GM12891 (cell line): ENCODE measurements around the gene SNRPD3.
"Not testable (repeated sequence)": the region's sequence is repeated elsewhere in the genome, so short reads cannot be mapped to it uniquely, and the experiment has no call there.

Source experiments
- DNase-seq: peaks from one replicate; pipeline ENCODE4 v3.0.0; 2011; ENCODE audit warnings: low spot score; ENCODE audit not compliant: insufficient read length
- FAIRE-seq: peaks from 2 replicates; lab custom pipeline; 2011; peaks lifted over from hg19 to GRCh38; lab: Jason Lieb, UNC
- PAX5 ChIP-seq: IDR thresholded peaks from 2 replicates; pipeline ENCODE4 v1.6.1; 2011; ENCODE audit warnings: low read length, moderate library complexity, mild to moderate bottlenecking; ENCODE audit not compliant: insufficient read depth, severe bottlenecking
- POLR2A ChIP-seq: IDR thresholded peaks from 2 replicates; pipeline ENCODE4 v1.6.1; 2011; ENCODE audit warnings: low read depth, low read length, control low read depth
- POLR2AphosphoS5 ChIP-seq: IDR thresholded peaks from 2 replicates; pipeline ENCODE4 v1.6.1; 2011; ENCODE audit warnings: low read depth, low read length, control low read depth
- POU2F2 ChIP-seq: IDR thresholded peaks from 2 replicates; pipeline ENCODE4 v1.6.1; 2011; ENCODE audit warnings: low read depth, mild to moderate bottlenecking, control low read depth, low read length, moderate library complexity
- SPI1 ChIP-seq: IDR thresholded peaks from 2 replicates; pipeline ENCODE4 v1.6.1; 2011; ENCODE audit warnings: low read depth, low read length, control low read depth
- TAF1 ChIP-seq: IDR thresholded peaks from 2 replicates; pipeline ENCODE4 v1.6.1; 2011; ENCODE audit warnings: low read depth, low read length, control low read depth

Gene SNRPD3

DNA sequence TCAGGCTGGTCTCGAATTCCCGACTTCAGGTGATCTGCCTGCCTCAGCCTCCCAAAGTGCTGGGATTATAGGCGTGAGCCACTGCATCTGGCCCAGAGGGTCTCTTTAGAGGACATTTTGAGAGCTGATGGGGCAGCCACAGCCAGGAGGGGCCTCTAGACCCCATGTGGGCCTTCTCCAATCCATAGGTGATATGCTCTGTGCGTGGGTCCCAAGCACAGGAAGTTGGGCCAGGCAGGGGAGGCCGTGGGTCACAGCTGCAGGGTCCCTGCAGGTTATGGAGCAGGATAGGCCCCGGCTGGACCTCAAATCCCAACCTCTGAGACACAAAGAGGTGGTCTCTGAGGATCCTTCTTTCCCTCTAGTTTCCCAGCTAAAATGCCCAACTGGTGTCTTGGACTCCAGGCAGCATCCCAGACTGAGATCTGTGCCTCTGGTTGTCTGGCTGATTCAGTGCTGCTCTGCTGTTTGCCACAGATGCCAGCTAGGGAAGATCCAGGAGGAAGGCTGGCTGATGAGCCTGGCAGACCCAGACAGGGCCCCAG lies 35.6 kb downstream of the SNRPD3 start:
- TF ChIP-seq PAX5: no peak
- no peak for TF ChIP-seq POLR2A
- DNase-seq (no peak), FAIRE-seq (no peak)

DNA sequence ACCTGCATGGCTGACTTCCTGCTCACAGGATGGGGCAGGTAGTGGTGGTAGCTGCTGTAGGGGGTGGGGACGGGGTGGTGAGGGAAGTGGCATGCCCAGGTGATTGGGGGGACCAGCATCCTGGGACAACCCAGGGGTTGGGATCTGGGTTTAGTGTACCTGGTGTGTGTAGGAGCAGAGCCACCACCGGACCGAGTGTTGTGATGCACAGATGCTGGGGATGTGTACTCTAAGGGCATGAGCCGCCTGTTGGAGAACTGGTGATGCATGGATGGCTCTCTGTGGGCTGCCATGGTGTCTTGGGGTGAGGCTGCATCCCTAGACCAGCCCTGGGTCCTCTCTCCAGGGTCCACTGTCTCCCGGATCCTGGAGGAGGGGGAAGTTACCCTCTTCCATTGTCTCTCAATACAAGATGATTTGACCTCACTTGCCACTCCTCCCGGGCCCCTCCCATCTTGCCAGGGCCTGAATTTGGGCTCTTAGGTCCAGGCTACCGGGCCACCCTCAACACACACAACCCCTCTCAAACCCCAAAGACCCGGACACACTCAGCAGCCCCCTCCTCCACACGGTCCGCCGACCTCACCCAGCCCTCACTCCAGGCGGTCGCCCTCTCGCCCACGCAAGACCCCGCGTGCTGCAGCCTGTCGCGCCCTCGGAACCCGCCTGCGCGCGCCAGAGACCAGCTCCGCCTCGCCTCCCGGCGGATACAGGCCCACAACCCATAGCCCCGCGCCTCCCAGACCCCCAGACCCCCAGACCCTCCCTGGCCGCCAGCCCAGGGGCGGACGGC lies 36.5 kb downstream of the SNRPD3 start:
- FAIRE-seq (no peak), DNase-seq (no peak)
- TF ChIP-seq POLR2A (no peak), TAF1 (no peak), PAX5 (no peak), POLR2AphosphoS5 (no peak), SPI1 (no peak), POU2F2 (no peak)

GRCh38 chr22:24592851-24593558 lies 37.2 kb downstream of the SNRPD3 start, which contains the start of gene LRRC75B:
TSS of gene LRRC75B (minus strand) at chr22:24593073. CDS start at chr22:24593039, 34 bp downstream.
- FAIRE-seq (peak; percentile 79), DNase-seq (peak; percentile 95)
- TF ChIP-seq PAX5: no peak
- TF ChIP-seq TAF1: no peak
- TF ChIP-seq POU2F2: no peak
- no peak for TF ChIP-seq POLR2AphosphoS5
- no peak for TF ChIP-seq POLR2A
- TF ChIP-seq SPI1: no peak

DNA sequence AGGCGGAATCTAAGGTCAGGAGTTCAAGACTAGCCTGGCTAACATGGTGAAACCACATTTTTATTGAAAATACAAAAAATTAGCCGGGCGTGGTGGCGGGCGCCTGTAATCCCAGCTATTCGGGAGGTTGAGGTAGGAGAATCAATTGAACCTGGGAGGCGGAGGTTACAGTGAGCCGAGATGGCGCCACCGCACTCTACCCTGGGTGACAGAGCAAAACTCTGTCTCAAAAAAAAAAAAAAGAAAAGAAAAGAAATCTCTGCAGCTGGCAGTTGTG lies 37.7 kb downstream of the SNRPD3 start:
- FAIRE-seq, DNase-seq: not testable (repeated sequence)

GRCh38 chr22:24593836-24594568 lies 38.2 kb downstream of the SNRPD3 start:
- DNase-seq (no peak), FAIRE-seq (peak; percentile 26)
- no peak for TF ChIP-seq TAF1
- TF ChIP-seq POLR2A: no peak
- no peak for TF ChIP-seq POU2F2
- no peak for TF ChIP-seq POLR2AphosphoS5
- TF ChIP-seq PAX5: no peak
- TF ChIP-seq SPI1: no peak

- DNase-seq (no peak), FAIRE-seq (no peak)
- TF ChIP-seq POLR2A (no peak), PAX5 (no peak), POU2F2 (no peak), TAF1 (no peak), SPI1 (no peak), POLR2AphosphoS5 (no peak)
Measured at GRCh38 chr22:24594569-24595120, 38.8 kb downstream of the SNRPD3 start.

GRCh38 chr22:24595228-24595627 lies 39.4 kb downstream of the SNRPD3 start:
- FAIRE-seq (no peak), DNase-seq (no peak)
- no peak for TF ChIP-seq POLR2AphosphoS5
- no peak for TF ChIP-seq TAF1
- TF ChIP-seq POU2F2: no peak
- no peak for TF ChIP-seq POLR2A
- TF ChIP-seq PAX5: no peak
- TF ChIP-seq SPI1: no peak

DNA sequence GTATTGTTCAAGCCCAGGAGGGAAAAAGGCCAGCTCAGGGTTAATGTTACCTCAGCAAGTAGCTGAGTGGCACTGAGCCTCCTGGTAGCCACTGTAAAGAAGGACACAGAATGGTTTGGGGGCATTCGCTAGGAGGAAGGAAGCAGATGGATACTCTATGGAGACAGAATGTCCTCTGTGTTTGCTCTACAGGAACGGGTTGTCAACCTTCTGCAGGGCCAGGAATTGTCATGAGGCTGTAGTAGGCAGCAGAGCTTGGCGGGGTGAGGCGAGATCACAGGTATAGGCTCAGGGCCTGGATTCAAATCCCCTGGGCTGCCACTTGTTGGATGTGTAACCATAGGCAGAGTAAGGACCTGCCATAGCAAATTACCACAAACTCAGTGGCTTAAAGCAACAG lies 40.1 kb downstream of the SNRPD3 start:
- no peak for FAIRE-seq
- no peak for TF ChIP-seq TAF1
- TF ChIP-seq POLR2A: no peak
- TF ChIP-seq PAX5: no peak
- TF ChIP-seq SPI1: no peak
- no peak for TF ChIP-seq POU2F2
- TF ChIP-seq POLR2AphosphoS5: no peak
- DNase-seq: no peak

DNA sequence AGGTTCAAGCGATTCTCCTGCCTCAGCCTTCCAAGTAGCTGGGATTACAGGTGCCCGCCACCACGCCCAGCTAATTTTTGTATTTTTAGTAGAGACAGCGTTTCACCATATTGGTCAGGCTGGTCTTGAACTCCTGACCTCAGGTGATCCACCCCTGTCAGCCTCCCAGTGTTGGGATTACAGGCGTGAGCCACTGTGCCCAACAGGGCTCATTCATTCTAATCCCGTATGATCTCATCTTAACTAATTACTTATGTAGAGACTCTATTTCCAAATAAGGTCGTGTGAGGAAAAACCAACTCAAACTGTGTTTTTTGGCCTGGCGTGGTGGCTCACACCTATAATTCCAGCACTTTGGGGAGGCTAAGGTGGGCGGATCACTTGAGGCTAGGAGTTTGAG lies 41.3 kb downstream of the SNRPD3 start:
- DNase-seq, FAIRE-seq: not testable (repeated sequence)

GRCh38 chr22:24599514-24599913 lies 43.7 kb downstream of the SNRPD3 start:
- DNase-seq (no peak), FAIRE-seq (no peak)
- no peak for TF ChIP-seq PAX5
- TF ChIP-seq POU2F2: no peak
- TF ChIP-seq POLR2AphosphoS5: no peak
- TF ChIP-seq SPI1: no peak
- TF ChIP-seq TAF1: no peak
- TF ChIP-seq POLR2A: no peak

- DNase-seq: not testable (repeated sequence)
- peak; percentile 51 for FAIRE-seq
Measured at GRCh38 chr22:24599958-24600715, 44.3 kb downstream of the SNRPD3 start.
